HEK293 (cell line): ENCODE data around the gene STRADA.
A peak's percentile ranks its signal among the peaks of the same experiment; 100 is the strongest.

Experiments used
- CTCF ChIA-PET: fragments of 350-600 bp; formaldehyde crosslinking; extraction: SDS; loops from one replicate; lab custom pipeline; 2021; ENCODE audit warnings: antibody characterized with exemption; lab: Yijun Ruan, JAX
- POLR2A ChIA-PET: fragments of 300-600 bp; formaldehyde crosslinking; extraction: SDS; loops from one replicate; lab custom pipeline; 2020; ENCODE audit warnings: antibody characterized with exemption, inconsistent platforms; lab: Yijun Ruan, JAX
- H3K27ac ChIP-seq: fragments of 200-500 bp; sonication (Bioruptor generic); 2 replicates; pipeline ENCODE4 v1.5.1; 2014; ENCODE audit warnings: low read depth, low read length, control low read depth, inconsistent platforms; ENCODE audit errors: extremely low read depth
- H3K36me3 ChIP-seq, 2 experiments: fragments of 200-500 bp in 1 of 2; sonication (Bioruptor generic) in 1 of 2; 1 replicate in 1 of 2; 2 replicates in 1 of 2; pipeline ENCODE4 v1.5.1; 2014 to 2017; ENCODE audit warnings: inconsistent platforms in 2 of 2, low read length in 2 of 2; ENCODE audit not compliant: control insufficient read depth in 2 of 2, insufficient read depth in 1 of 2
- H3K4me1 ChIP-seq: fragments of 200-500 bp; sonication (Bioruptor generic); 2 replicates; pipeline ENCODE4 v1.5.1; 2014; ENCODE audit warnings: mild to moderate bottlenecking, low read length, inconsistent platforms; ENCODE audit not compliant: control insufficient read depth, insufficient read depth
- H3K4me3 ChIP-seq: 2 replicates; pipeline ENCODE4 v1.5.1; 2011; ENCODE audit warnings: low read depth, mild to moderate bottlenecking, control low read depth, low read length, moderate library complexity
- H3K9me3 ChIP-seq: fragments of 200-500 bp; sonication (Bioruptor generic); 2 replicates; pipeline ENCODE4 v1.5.1; 2014; ENCODE audit warnings: low read depth, low read length, inconsistent platforms; ENCODE audit not compliant: control insufficient read depth, insufficient read depth
- HOXC10 ChIP-seq: sonication (generic); formaldehyde crosslinking; IDR thresholded peaks from 2 replicates; pipeline ENCODE4 v1.8.1; 2023; ENCODE audit warnings: mild to moderate bottlenecking, missing genetic modification reagents
- KLF7 ChIP-seq: fragments of 450-650 bp; formaldehyde crosslinking; IDR thresholded peaks from 2 replicates; pipeline ENCODE4 v1.5.1; 2016; ENCODE audit warnings: missing biosample characterization, missing genetic modification characterization, borderline replicate concordance
- MZF1 ChIP-seq: fragments of 450-650 bp; formaldehyde crosslinking; IDR thresholded peaks from 2 replicates; pipeline ENCODE4 v1.5.1; 2017; ENCODE audit warnings: missing biosample characterization, missing genetic modification characterization, borderline replicate concordance
- OSR2 ChIP-seq: fragments of 450-650 bp; formaldehyde crosslinking; IDR thresholded peaks from 2 replicates; pipeline ENCODE4 v1.5.1; 2016; ENCODE audit warnings: missing biosample characterization, missing genetic modification characterization
- SALL2 ChIP-seq: fragments of 450-650 bp; formaldehyde crosslinking; IDR thresholded peaks from 2 replicates; pipeline ENCODE4 v1.5.0; 2017; ENCODE audit warnings: missing biosample characterization, mild to moderate bottlenecking, missing genetic modification characterization, borderline replicate concordance
- SCRT2 ChIP-seq: fragments of 450-650 bp; formaldehyde crosslinking; IDR thresholded peaks from 2 replicates; pipeline ENCODE4 v1.5.1; 2016; ENCODE audit warnings: missing biosample characterization, missing genetic modification characterization
- ZBTB17 ChIP-seq: fragments of 450-650 bp; formaldehyde crosslinking; IDR thresholded peaks from 2 replicates; pipeline ENCODE4 v1.5.1; 2016; ENCODE audit warnings: missing biosample characterization, missing genetic modification characterization
- ZBTB20 ChIP-seq: fragments of 450-650 bp; formaldehyde crosslinking; IDR thresholded peaks from 2 replicates; pipeline ENCODE4 v1.5.1; 2016; ENCODE audit warnings: missing biosample characterization, missing genetic modification characterization
- ZBTB21 ChIP-seq: fragments of 450-650 bp; formaldehyde crosslinking; IDR thresholded peaks from 2 replicates; pipeline ENCODE4 v1.5.1; 2017; ENCODE audit warnings: missing biosample characterization, missing genetic modification characterization
- ZEB2 ChIP-seq: fragments of 450-650 bp; formaldehyde crosslinking; IDR thresholded peaks from 2 replicates; pipeline ENCODE4 v1.5.1; 2016; ENCODE audit warnings: missing biosample characterization, missing genetic modification characterization
- ZIC2 ChIP-seq: fragments of 450-650 bp; formaldehyde crosslinking; IDR thresholded peaks from 2 replicates; pipeline ENCODE4 v1.5.1; 2016; ENCODE audit warnings: missing biosample characterization, missing genetic modification characterization
- ZNF146 ChIP-seq: fragments of 450-650 bp; formaldehyde crosslinking; IDR thresholded peaks from 2 replicates; pipeline ENCODE4 v1.5.1; 2016; ENCODE audit warnings: missing biosample characterization, missing genetic modification characterization
- ZNF2 ChIP-seq: fragments of 450-650 bp; formaldehyde crosslinking; IDR thresholded peaks from 2 replicates; pipeline ENCODE4 v1.5.1; 2016; ENCODE audit warnings: missing biosample characterization, missing genetic modification characterization
- ZNF335 ChIP-seq: fragments of 450-650 bp; formaldehyde crosslinking; conservative IDR thresholded peaks from 2 replicates; pipeline ENCODE4 v1.5.1; 2016; ENCODE audit warnings: missing biosample characterization, missing genetic modification characterization
- ZNF473 ChIP-seq: fragments of 450-650 bp; formaldehyde crosslinking; IDR thresholded peaks from 2 replicates; pipeline ENCODE4 v1.5.1; 2017; ENCODE audit warnings: missing biosample characterization, missing genetic modification characterization
- ZNF514 ChIP-seq: fragments of 450-650 bp; formaldehyde crosslinking; IDR thresholded peaks from 2 replicates; pipeline ENCODE4 v1.5.1; 2016; ENCODE audit warnings: missing biosample characterization, missing genetic modification characterization
- ZNF544 ChIP-seq: fragments of 450-650 bp; formaldehyde crosslinking; IDR thresholded peaks from 2 replicates; pipeline ENCODE4 v1.5.0; 2017; ENCODE audit warnings: missing biosample characterization, missing genetic modification characterization
- ZNF548 ChIP-seq: fragments of 450-650 bp; formaldehyde crosslinking; IDR thresholded peaks from 2 replicates; pipeline ENCODE4 v1.5.1; 2016; ENCODE audit warnings: missing biosample characterization, missing genetic modification characterization
- ZNF585B ChIP-seq: fragments of 450-650 bp; formaldehyde crosslinking; IDR thresholded peaks from 2 replicates; pipeline ENCODE4 v1.5.1; 2016; ENCODE audit warnings: missing biosample characterization, missing genetic modification characterization
- ZXDB ChIP-seq: fragments of 450-650 bp; formaldehyde crosslinking; IDR thresholded peaks from 2 replicates; pipeline ENCODE4 v1.5.1; 2016; ENCODE audit warnings: missing biosample characterization, missing genetic modification characterization
- TF ChIP-seq, protein P1 (sequence below): fragments of 450-650 bp; formaldehyde crosslinking; IDR thresholded peaks from 2 replicates; pipeline ENCODE4 v1.5.1; 2016; ENCODE audit warnings: missing biosample characterization, missing genetic modification characterization
- TF ChIP-seq, protein P2 (sequence below): fragments of 450-650 bp; formaldehyde crosslinking; IDR thresholded peaks from 2 replicates; pipeline ENCODE4 v1.5.1; 2016; ENCODE audit warnings: missing biosample characterization, missing genetic modification characterization
- TF ChIP-seq, protein P3 (sequence below): IDR thresholded peaks from 2 replicates; pipeline ENCODE4 v1.6.1; 2011; ENCODE audit warnings: mild to moderate bottlenecking, low read depth, low read length, borderline replicate concordance
- TF ChIP-seq, protein P4 (sequence below): fragments of 450-650 bp; formaldehyde crosslinking; conservative IDR thresholded peaks from 2 replicates; pipeline ENCODE4 v1.5.1; 2016; ENCODE audit warnings: low read depth, missing biosample characterization, missing genetic modification characterization

The STRADA gene

DNA sequence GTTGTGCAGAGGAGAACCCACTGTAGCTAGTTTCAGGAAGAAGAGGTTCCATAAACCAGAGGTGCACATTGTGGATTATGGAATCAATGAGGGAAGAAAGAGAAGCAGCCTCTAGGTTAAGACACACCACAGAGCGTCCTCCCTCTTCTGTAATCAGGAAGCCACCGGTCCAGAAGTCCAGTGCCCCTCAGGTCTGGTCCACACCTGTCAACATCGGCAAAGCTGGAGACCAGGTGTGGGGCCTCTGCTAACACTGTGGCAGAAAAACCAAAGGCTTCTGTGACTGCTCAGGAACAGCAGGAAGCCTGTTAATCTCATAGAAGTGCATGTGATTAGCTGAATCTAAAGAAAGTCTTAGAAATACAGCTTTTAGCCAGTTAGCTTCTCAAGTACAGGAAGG is 65.0 kb downstream of the STRADA start:
- Histone ChIP-seq H3K36me3 (peaks cover 0 to 23% of the 10 kb centered on the region in 2 experiments; a peak in 2 of 3 replicates), H3K4me1 (peaks cover 22% of the 10 kb centered on the region), H3K4me3 (no peak overlapping the region), H3K27ac (peak overlapping the region; percentile 83), H3K9me3 (no peaks in the 10 kb centered on the region)
- TF ChIP-seq SALL2 (tag by site-specific recombination) (no peak), HOXC10 (CRISPR knock-in tag) (no peak), ZNF2 (tag by site-specific recombination) (no peak)
- TF ChIP-seq, protein P1, sequence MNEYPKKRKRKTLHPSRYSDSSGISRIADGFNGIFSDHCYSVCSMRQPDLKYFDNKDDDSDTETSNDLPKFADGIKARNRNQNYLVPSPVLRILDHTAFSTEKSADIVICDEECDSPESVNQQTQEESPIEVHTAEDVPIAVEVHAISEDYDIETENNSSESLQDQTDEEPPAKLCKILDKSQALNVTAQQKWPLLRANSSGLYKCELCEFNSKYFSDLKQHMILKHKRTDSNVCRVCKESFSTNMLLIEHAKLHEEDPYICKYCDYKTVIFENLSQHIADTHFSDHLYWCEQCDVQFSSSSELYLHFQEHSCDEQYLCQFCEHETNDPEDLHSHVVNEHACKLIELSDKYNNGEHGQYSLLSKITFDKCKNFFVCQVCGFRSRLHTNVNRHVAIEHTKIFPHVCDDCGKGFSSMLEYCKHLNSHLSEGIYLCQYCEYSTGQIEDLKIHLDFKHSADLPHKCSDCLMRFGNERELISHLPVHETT, result no peak
- ChIA-PET POLR2A (interaction anchor here (1.0 to 3.9 kb wide), 6 partner anchors 15 to 251 kb away, joined by 3 to 26 read pairs (median 4); partner anchors contain the start of gene MAP3K3), CTCF (interaction anchor here (0.6 to 3.9 kb wide), 12 partner anchors 9 to 251 kb away, joined by 3 to 27 read pairs (median 3); no protein-coding TSS in a partner anchor)

DNA sequence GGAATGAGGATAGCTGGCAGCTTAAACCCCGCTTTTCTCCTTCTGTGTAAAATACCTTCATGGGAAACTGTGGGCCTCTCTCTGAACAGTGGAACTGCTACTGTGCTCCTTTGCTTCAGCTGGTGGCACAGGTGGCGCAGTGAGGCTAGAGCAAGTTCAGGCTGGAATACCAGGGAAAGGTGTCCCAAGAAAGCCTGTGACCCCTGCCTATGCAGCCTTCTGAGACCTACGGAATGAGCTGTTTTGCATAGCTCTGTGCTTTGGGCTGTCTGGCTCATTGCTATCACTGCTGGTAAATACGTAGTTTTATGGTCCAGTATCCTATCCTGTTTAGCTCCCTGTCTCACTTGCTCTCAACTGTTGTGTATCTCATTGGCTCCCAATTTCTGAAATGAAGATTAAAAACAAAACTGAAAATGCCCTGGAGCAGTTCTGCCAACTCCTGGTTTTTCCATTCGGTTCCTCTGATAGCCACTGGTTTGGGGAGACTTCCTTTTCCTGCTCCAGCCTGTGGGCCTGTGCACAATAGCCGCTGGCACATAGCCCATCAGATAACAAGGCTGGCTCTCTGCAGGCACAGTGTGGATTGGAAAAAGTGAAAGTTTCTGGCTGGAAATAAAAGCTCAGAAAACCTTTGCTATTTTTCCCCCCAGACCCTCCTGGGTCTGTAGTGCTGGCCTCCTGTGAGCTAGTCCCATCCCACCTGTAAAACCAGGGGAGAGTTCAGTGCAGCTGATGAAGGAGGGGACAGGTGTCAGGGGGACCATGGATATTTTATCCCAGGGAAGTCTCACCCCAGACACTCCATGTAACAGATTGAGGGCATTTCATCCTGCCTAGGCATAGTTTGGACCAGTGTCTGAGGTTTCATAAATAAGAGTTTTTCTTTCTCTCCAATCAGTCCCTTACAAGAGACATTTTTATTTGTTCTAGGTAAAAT is 65.7 kb downstream of the STRADA start:
- H3K9me3 ChIP-seq, result no peaks in the 10 kb centered on the region
- peaks cover 22% of the 10 kb centered on the region for H3K4me1 ChIP-seq
- ChIA-PET POLR2A (interaction anchor here (0.7 to 3.9 kb wide), 11 partner anchors 11 to 250 kb away, joined by 3 to 26 read pairs (median 4); partner anchors contain the start of genes CCDC47, DDX42 and MAP3K3), CTCF (interaction anchor here (0.6 to 3.9 kb wide), 12 partner anchors 11 to 250 kb away, joined by 3 to 27 read pairs (median 4); no protein-coding TSS in a partner anchor)
- H3K36me3 ChIP-seq, result peaks cover 0 to 21% of the 10 kb centered on the region in 2 experiments; a peak in 2 of 3 replicates
- no peak overlapping the region for H3K4me3 ChIP-seq
- H3K27ac ChIP-seq, result peak overlapping the region; percentile 83
- TF ChIP-seq ZEB2 (tag by site-specific recombination) (0 out of 2 replicates have a peak, but pooled peaks have one; percentile 19), HOXC10 (CRISPR knock-in tag) (no peak), ZNF544 (tag by site-specific recombination) (no peak), MZF1 (tag by site-specific recombination) (peak; percentile 21; the same call in 1 of the 2 replicates), SCRT2 (tag by site-specific recombination) (0 out of 2 replicates have a peak, but pooled peaks have one; percentile 43), ZIC2 (tag by site-specific recombination) (peak; percentile 43; the same call in 1 of the 2 replicates), ZNF585B (no peak), KLF7 (tag by site-specific recombination) (no peak), ZNF146 (no peak), ZNF514 (tag by site-specific recombination) (no peak), ZBTB20 (tag by site-specific recombination) (peak; percentile 58), ZNF473 (no peak), ZBTB21 (tag by site-specific recombination) (0 out of 2 replicates have a peak, but pooled peaks have one; percentile 8), ZNF548 (no peak), ZBTB17 (tag by site-specific recombination) (peak; percentile 78), OSR2 (tag by site-specific recombination) (peak; percentile 85), ZNF335 (peak; percentile 64), ZXDB (tag by site-specific recombination) (peak; percentile 60)
- TF ChIP-seq, protein P2, sequence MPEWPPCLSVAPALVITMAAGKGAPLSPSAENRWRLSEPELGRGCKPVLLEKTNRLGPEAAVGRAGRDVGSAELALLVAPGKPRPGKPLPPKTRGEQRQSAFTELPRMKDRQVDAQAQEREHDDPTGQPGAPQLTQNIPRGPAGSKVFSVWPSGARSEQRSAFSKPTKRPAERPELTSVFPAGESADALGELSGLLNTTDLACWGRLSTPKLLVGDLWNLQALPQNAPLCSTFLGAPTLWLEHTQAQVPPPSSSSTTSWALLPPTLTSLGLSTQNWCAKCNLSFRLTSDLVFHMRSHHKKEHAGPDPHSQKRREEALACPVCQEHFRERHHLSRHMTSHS (tag by site-specific recombination), result no peak
- TF ChIP-seq, protein P3, sequence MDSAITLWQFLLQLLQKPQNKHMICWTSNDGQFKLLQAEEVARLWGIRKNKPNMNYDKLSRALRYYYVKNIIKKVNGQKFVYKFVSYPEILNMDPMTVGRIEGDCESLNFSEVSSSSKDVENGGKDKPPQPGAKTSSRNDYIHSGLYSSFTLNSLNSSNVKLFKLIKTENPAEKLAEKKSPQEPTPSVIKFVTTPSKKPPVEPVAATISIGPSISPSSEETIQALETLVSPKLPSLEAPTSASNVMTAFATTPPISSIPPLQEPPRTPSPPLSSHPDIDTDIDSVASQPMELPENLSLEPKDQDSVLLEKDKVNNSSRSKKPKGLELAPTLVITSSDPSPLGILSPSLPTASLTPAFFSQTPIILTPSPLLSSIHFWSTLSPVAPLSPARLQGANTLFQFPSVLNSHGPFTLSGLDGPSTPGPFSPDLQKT, result no peak
- TF ChIP-seq, protein P4, sequence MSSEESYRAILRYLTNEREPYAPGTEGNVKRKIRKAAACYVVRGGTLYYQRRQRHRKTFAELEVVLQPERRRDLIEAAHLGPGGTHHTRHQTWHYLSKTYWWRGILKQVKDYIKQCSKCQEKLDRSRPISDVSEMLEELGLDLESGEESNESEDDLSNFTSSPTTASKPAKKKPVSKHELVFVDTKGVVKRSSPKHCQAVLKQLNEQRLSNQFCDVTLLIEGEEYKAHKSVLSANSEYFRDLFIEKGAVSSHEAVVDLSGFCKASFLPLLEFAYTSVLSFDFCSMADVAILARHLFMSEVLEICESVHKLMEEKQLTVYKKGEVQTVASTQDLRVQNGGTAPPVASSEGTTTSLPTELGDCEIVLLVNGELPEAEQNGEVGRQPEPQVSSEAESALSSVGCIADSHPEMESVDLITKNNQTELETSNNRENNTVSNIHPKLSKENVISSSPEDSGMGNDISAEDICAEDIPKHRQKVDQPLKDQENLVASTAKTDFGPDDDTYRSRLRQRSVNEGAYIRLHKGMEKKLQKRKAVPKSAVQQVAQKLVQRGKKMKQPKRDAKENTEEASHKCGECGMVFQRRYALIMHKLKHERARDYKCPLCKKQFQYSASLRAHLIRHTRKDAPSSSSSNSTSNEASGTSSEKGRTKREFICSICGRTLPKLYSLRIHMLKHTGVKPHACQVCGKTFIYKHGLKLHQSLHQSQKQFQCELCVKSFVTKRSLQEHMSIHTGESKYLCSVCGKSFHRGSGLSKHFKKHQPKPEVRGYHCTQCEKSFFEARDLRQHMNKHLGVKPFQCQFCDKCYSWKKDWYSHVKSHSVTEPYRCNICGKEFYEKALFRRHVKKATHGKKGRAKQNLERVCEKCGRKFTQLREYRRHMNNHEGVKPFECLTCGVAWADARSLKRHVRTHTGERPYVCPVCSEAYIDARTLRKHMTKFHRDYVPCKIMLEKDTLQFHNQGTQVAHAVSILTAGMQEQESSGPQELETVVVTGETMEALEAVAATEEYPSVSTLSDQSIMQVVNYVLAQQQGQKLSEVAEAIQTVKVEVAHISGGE (tag by site-specific recombination), result peak; percentile 51
